Measurements from ENCODE around the gene INHA. TPM values are rescaled to one million over a fixed set of nuclear protein-coding genes. Genes with fewer than 3 reads are reported as not detected.
A peak's percentile ranks its signal among the peaks of the same experiment; 100 is the strongest.

The INHA gene
- total RNA-seq, 4 donors from 2014 or later, result 0.45 to 0.75 TPM; not detected in 2

- Histone ChIP-seq H3K36me3 (peaks cover 16 to 18% (median 17%) of the 10 kb centered on the region in 4 donors), H3K27ac (replicated peaks in 1 of 4) (peak within 1 kb of the TSS; percentile 88 to 91 (median 90)), H3K9me3 (no peaks in the 10 kb centered on the region), H3K4me3 (peak within 1 kb of the TSS; percentile 59 to 80 (median 68)), H3K27me3 (no peaks in the 10 kb centered on the region), H3K4me1 (peaks cover 17 to 29% (median 18%) of the 10 kb centered on the region in 4 donors)
- TF ChIP-seq, protein P1, sequence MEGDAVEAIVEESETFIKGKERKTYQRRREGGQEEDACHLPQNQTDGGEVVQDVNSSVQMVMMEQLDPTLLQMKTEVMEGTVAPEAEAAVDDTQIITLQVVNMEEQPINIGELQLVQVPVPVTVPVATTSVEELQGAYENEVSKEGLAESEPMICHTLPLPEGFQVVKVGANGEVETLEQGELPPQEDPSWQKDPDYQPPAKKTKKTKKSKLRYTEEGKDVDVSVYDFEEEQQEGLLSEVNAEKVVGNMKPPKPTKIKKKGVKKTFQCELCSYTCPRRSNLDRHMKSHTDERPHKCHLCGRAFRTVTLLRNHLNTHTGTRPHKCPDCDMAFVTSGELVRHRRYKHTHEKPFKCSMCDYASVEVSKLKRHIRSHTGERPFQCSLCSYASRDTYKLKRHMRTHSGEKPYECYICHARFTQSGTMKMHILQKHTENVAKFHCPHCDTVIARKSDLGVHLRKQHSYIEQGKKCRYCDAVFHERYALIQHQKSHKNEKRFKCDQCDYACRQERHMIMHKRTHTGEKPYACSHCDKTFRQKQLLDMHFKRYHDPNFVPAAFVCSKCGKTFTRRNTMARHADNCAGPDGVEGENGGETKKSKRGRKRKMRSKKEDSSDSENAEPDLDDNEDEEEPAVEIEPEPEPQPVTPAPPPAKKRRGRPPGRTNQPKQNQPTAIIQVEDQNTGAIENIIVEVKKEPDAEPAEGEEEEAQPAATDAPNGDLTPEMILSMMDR (IDR thresholded peaks at IDR 0.05), result no peak
- TF ChIP-seq POLR2A (IDR thresholded peaks at IDR 0.05; ENCODE audit: low read depth) (peak; percentile 53), POLR2AphosphoS5 (IDR thresholded peaks at IDR 0.05) (peak; percentile 75 to 86), EP300 (IDR thresholded peaks at IDR 0.05) (no peak)
- WGBS, result 0% methylated on average over 43 of the region's 57 CpGs
- DNase-seq (ENCODE audit: extremely low spot score), result peak; percentile 99
- intact Hi-C loops (cut with DNase I), result loop anchor here (2.0 to 5.0 kb wide), 3 partner anchors 27 to 55 kb away; partner anchors contain the start of genes CHPF, OBSL1 and TMEM198
Observed at GRCh38 chr2:219597552-219598307, 25.6 kb downstream of the INHA start, which contains the start of gene STK11IP. STK11IP (plus strand) TSS chr2:219597857; CDS start chr2:219598120, 263 bp downstream.

- Histone ChIP-seq H3K27me3 (no peaks in the 10 kb centered on the region), H3K36me3 (peaks cover 17 to 26% (median 23%) of the 10 kb centered on the region in 4 donors), H3K4me1 (peaks cover 17 to 29% (median 18%) of the 10 kb centered on the region in 4 donors), H3K4me3 (peak overlapping the region; percentile 59 to 80 (median 68)), H3K9me3 (no peaks in the 10 kb centered on the region), H3K27ac (replicated peaks in 1 of 4) (peak overlapping the region; percentile 88 to 91 (median 90))
- intact Hi-C loops (cut with DNase I), result loop anchor here (5.0 kb wide), 2 partner anchors 36 to 56 kb away; partner anchors contain the start of genes CHPF and TMEM198
- TF ChIP-seq POLR2AphosphoS5 (IDR thresholded peaks at IDR 0.05), result no peak
- TF ChIP-seq POLR2A (IDR thresholded peaks at IDR 0.05; ENCODE audit: low read depth), result no peak
- WGBS, result 23% methylated on average over 9 of the region's 9 CpGs
- no peak for DNase-seq (ENCODE audit: extremely low spot score)
Observed at GRCh38 chr2:219598308-219599078, 26.4 kb downstream of the INHA start.

DNA sequence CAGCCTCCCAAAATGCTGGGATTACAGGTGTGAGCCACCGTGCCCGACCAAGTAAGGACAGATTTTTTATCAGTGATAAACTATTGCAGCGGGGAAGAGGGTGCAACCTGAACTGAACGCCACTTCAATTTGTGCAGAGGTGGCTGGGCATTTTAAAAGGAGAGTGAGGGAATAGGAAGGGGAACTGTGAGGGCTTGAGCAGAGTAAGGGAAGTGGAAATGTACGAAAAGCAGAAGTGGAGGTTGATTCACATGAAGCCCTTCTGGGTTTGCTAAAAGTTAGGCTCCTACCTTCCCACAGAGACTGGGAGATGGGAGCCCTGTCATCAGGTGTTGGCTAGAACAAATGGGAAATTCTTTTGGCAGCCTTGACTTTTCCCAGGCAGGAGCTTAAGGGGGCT lies 31.7 kb downstream of the INHA start:
- no peaks in the 10 kb centered on the region for H3K27me3 ChIP-seq
- H3K4me3 ChIP-seq, result no peak overlapping the region
- H3K27ac ChIP-seq (replicated peaks in 1 of 4), result no peak overlapping the region
- TF ChIP-seq EP300 (IDR thresholded peaks at IDR 0.05) (no peak), POLR2AphosphoS5 (IDR thresholded peaks at IDR 0.05) (no peak), POLR2A (IDR thresholded peaks at IDR 0.05; ENCODE audit: low read depth) (no peak)
- TF ChIP-seq, protein P1 (IDR thresholded peaks at IDR 0.05), result no peak
- peaks cover 40 to 79% (median 70%) of the 10 kb centered on the region in 4 donors for H3K36me3 ChIP-seq
- intact Hi-C loops (cut with DNase I), result no loop called here
- no peak for DNase-seq (ENCODE audit: extremely low spot score)
- H3K9me3 ChIP-seq, result no peaks in the 10 kb centered on the region
- 79% methylated on average over 5 of the region's 5 CpGs for WGBS
- H3K4me1 ChIP-seq, result peaks cover under 1 to 8% (median 2%) of the 10 kb centered on the region in 4 donors

GRCh38 chr2:219605607-219605954 lies 33.5 kb downstream of the INHA start:
- Histone ChIP-seq H3K36me3 (peaks cover 44 to 91% (median 80%) of the 10 kb centered on the region in 4 donors), H3K27ac (replicated peaks in 1 of 4) (no peak overlapping the region), H3K4me3 (no peak overlapping the region), H3K9me3 (no peaks in the 10 kb centered on the region), H3K27me3 (no peaks in the 10 kb centered on the region), H3K4me1 (peaks cover 0 to 16% (median 15%) of the 10 kb centered on the region in 4 donors)
- no peak for TF ChIP-seq POLR2AphosphoS5 (IDR thresholded peaks at IDR 0.05)
- no peak for TF ChIP-seq EP300 (IDR thresholded peaks at IDR 0.05)
- no peak for TF ChIP-seq POLR2A (IDR thresholded peaks at IDR 0.05; ENCODE audit: low read depth)
- TF ChIP-seq, protein P1 (IDR thresholded peaks at IDR 0.05), result no peak
- DNase-seq (ENCODE audit: extremely low spot score), result no peak
- WGBS, result 90% methylated on average over 6 of the region's 6 CpGs
- intact Hi-C loops (cut with DNase I), result no loop called here

GRCh38 chr2:219607931-219608330 lies 35.8 kb downstream of the INHA start:
- intact Hi-C loops (cut with DNase I), result no loop called here
- TF ChIP-seq, protein P1 (IDR thresholded peaks at IDR 0.05), result no peak
- TF ChIP-seq POLR2AphosphoS5 (IDR thresholded peaks at IDR 0.05) (no peak), EP300 (IDR thresholded peaks at IDR 0.05) (no peak), POLR2A (IDR thresholded peaks at IDR 0.05; ENCODE audit: low read depth) (no peak)
- no peak overlapping the region for H3K4me3 ChIP-seq
- H3K36me3 ChIP-seq, result peaks cover 41 to 95% (median 81%) of the 10 kb centered on the region in 4 donors
- WGBS, result 91% methylated on average over 14 of the region's 15 CpGs
- no peak overlapping the region for H3K27ac ChIP-seq (replicated peaks in 1 of 4)
- peaks cover 0 to 17% (median 15%) of the 10 kb centered on the region in 4 donors for H3K4me1 ChIP-seq
- H3K27me3 ChIP-seq, result no peaks in the 10 kb centered on the region
- no peak for DNase-seq (ENCODE audit: extremely low spot score)
- no peaks in the 10 kb centered on the region for H3K9me3 ChIP-seq

All from esophagus muscularis mucosa (tissue), 4 donors.